ENCODE measurements around the gene POLR2H.
A peak's percentile ranks its signal among the peaks of the same experiment; 100 is the strongest.

Gene POLR2H

GRCh38 chr3:184361532-184361931 is at the start of gene POLR2H, which contains the start of gene CLCN2:
TSS of gene POLR2H (plus strand) at chr3:184361710. CDS start at chr3:184363493, 1,783 bp downstream.
TSS of gene CLCN2 (minus strand) at chr3:184361605. CDS start at chr3:184361479, 126 bp downstream.
- DNase-seq: peak; percentile 13 to 38

GRCh38 chr3:184314363-184314699 is 47.2 kb upstream of the POLR2H start, which contains the start of gene EIF4G1:
TSS of gene EIF4G1 (plus strand) at chr3:184314606. CDS start at chr3:184315797, 1,191 bp downstream.
- DNase-seq: peak; percentile 94 to 95

- DNase-seq: peak; percentile 76 to 77
These were observed 46.6 kb upstream of the POLR2H start for GRCh38 chr3:184314700-184315542.

GRCh38 chr3:184315543-184315867 is 46.0 kb upstream of the POLR2H start:
- no peak for DNase-seq

GRCh38 chr3:184315871-184316661 is 45.4 kb upstream of the POLR2H start:
- peak; percentile 10 to 33 for DNase-seq

- no peak for DNase-seq
These were observed 44.7 kb upstream of the POLR2H start for GRCh38 chr3:184316792-184317191.

GRCh38 chr3:184317201-184317600 is 44.3 kb upstream of the POLR2H start:
- no peak for DNase-seq

GRCh38 chr3:184320104-184320445 is 41.4 kb upstream of the POLR2H start:
- peak; percentile 29 to 67 for DNase-seq

- no peak for DNase-seq
These were observed 39.8 kb upstream of the POLR2H start for GRCh38 chr3:184321666-184322065.

GRCh38 chr3:184322731-184323487 is 38.6 kb upstream of the POLR2H start:
- peak in 1 of 2 donors; percentile 61 for DNase-seq

GRCh38 chr3:184323696-184324095 is 37.8 kb upstream of the POLR2H start:
- no peak for DNase-seq

GRCh38 chr3:184325269-184325668 is 36.2 kb upstream of the POLR2H start:
- DNase-seq: no peak

- DNase-seq: no peak
These were observed 35.7 kb upstream of the POLR2H start for GRCh38 chr3:184325715-184326369.

- DNase-seq: no peak
These were observed 34.3 kb upstream of the POLR2H start for GRCh38 chr3:184327171-184327570.

GRCh38 chr3:184328516-184328915 is 33.0 kb upstream of the POLR2H start:
- no peak for DNase-seq

GRCh38 chr3:184332370-184333090 is 29.0 kb upstream of the POLR2H start:
- no peak for DNase-seq

GRCh38 chr3:184333190-184333589 is 28.3 kb upstream of the POLR2H start:
- no peak for DNase-seq

GRCh38 chr3:184333700-184334099 is 27.8 kb upstream of the POLR2H start:
- no peak for DNase-seq

- peak; percentile 34 to 39 for DNase-seq
These were observed 26.9 kb upstream of the POLR2H start for GRCh38 chr3:184334470-184335158.

- DNase-seq: no peak
These were observed 26.2 kb upstream of the POLR2H start for GRCh38 chr3:184335291-184335660.

Data from CD4-positive, alpha-beta T cell treated with Interleukin-1 beta for 1 hour (primary cell).